Body of pancreas (tissue), 4 donors: Measurements from ENCODE around the gene ZSWIM6. TPM values are rescaled to one million over a fixed set of nuclear protein-coding genes. Genes with fewer than 3 reads are reported as not detected.

ENCODE experiments used
- ATAC-seq: fragments of 150-250 bp; one replicate; pipeline ENCODE4 v1.9.1; 2016
- DNase-seq, 4 donors: peaks; one replicate each; pipeline ENCODE4 v3.0.0-alpha.2; 2019
- H3K27ac ChIP-seq, 4 donors: fragments of 200-600 bp; sonication (generic); 1 replicate in 3 of 4; 2 replicates in 1 of 4; pipeline versions ENCODE4 v1.5.1 to v1.6.1; 2016 to 2019; ENCODE audit warnings: mild to moderate bottlenecking in 1 of 4, mixed read lengths in 1 of 4, moderate library complexity in 1 of 4
- H3K27me3 ChIP-seq, 2 donors: fragments of 200-600 bp; sonication (generic); one replicate each; pipeline ENCODE4 v1.6.0; 2016; ENCODE audit warnings: mild to moderate bottlenecking in 1 of 2
- H3K36me3 ChIP-seq, 2 donors: fragments of 200-600 bp; sonication (generic); replicated peaks in 1 of 2; 2 replicates each; pipeline ENCODE4 v1.5.1; 2016; ENCODE audit warnings: low read depth in 2 of 2; ENCODE audit not compliant: insufficient read depth in 1 of 2
- H3K4me1 ChIP-seq: fragments of 200-600 bp; sonication (generic); one replicate; pipeline ENCODE4 v1.6.0; 2016
- H3K4me3 ChIP-seq, 2 donors: fragments of 200-600 bp; sonication (generic); 1 replicate in 1 of 2; 2 replicates in 1 of 2; pipeline ENCODE4 v1.5.1; 2016 to 2019
- H3K9me3 ChIP-seq, 3 donors: fragments of 200-600 bp; sonication (generic); 1 replicate in 2 of 3; 2 replicates in 1 of 3; pipeline ENCODE4 v1.5.1; 2016
- CTCF ChIP-seq, 7 experiments: fragments of 450-650 bp in 4 of 7; fragments of 200-600 bp in 3 of 7; sonication (generic) in 3 of 7; IDR thresholded peaks; one replicate each; pipeline ENCODE4 v1.5.1; 2016 to 2019; ENCODE audit warnings: antibody characterized with exemption in 7 of 7
- POLR2A ChIP-seq, 3 donors: fragments of 450-650 bp; IDR thresholded peaks; one replicate each; pipeline ENCODE4 v1.6.1; 2016; ENCODE audit warnings: antibody characterized with exemption in 3 of 3, mild to moderate bottlenecking in 2 of 3
- WGBS, 2 donors: methylation state at CpG; one replicate each; pipeline ENCODE4 v1.1.5; 2017; 5-methylcytosine and 5-hydroxymethylcytosine counted together
- intact Hi-C: fragments of 100-400 bp; cut with DNase I; formaldehyde crosslinking; loops from one replicate; pipeline ENCODE4 v1.15.1; 2023
- total RNA-seq, 2 donors: library from RNA; depleted of rRNA; stranded (reverse); fragments of >200 nt; gene quantifications; one replicate each; pipeline ENCODE4 v1.1.0, GENCODE V29; 2016

The ZSWIM6 gene
- total RNA-seq, 2 donors from 2014 or later = 5.9 to 8.8 TPM

DNA sequence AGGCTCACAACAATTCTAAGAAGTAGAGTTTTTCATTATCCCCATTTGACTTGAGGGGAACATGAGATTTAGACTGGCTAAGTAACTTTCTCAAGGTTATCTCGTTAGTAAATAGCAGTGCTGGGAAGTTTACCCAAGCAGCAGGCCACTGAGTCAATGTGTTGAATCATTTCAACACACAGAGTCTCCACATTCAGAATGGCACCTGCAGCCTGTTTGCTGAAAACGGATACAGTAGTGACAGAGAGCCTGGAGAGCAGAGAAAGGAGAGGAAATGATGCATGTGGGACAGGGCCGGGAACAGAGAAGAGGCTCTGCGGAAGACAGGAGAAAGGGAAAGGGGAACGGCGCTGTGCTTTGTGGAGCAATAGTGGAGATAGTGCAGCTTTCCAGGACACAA is 33.5 kb upstream of the ZSWIM6 start:
- Histone ChIP-seq H3K27me3 (no peaks in the 10 kb centered on the region), H3K4me1 (peaks cover 51% of the 10 kb centered on the region), H3K9me3 (no peaks in the 10 kb centered on the region), H3K36me3 (no peaks in the 10 kb centered on the region), H3K4me3 (no peak overlapping the region), H3K27ac (peak overlapping the region; percentile 62 to 72 (median 66))
- TF ChIP-seq POLR2A (IDR thresholded peaks at IDR 0.05) (no peak), CTCF (IDR thresholded peaks at IDR 0.05) (no peak)
- ATAC-seq = peak; percentile 68
- 34 to 35% methylated on average over 6 of the region's 6 CpGs for WGBS, 2 donors
- peak; percentile 47 to 73 (median 69) for DNase-seq
- intact Hi-C loops = no loop called here

- WGBS, 2 donors = 66 to 67% methylated on average over 5 of the region's 5 CpGs
- DNase-seq (no peak), ATAC-seq (no peak)
- H3K27me3 ChIP-seq = no peaks in the 10 kb centered on the region
- no peak for TF ChIP-seq CTCF (IDR thresholded peaks at IDR 0.05)
- no peak for TF ChIP-seq POLR2A (IDR thresholded peaks at IDR 0.05)
- peaks cover 44% of the 10 kb centered on the region for H3K4me1 ChIP-seq
- no peaks in the 10 kb centered on the region for H3K36me3 ChIP-seq
- intact Hi-C loops = no loop called here
- H3K4me3 ChIP-seq = no peak overlapping the region
- peak overlapping the region; percentile 62 to 72 (median 66) for H3K27ac ChIP-seq
- no peaks in the 10 kb centered on the region for H3K9me3 ChIP-seq
Observed at GRCh38 chr5:61299261-61299681, 32.8 kb upstream of the ZSWIM6 start.

DNA sequence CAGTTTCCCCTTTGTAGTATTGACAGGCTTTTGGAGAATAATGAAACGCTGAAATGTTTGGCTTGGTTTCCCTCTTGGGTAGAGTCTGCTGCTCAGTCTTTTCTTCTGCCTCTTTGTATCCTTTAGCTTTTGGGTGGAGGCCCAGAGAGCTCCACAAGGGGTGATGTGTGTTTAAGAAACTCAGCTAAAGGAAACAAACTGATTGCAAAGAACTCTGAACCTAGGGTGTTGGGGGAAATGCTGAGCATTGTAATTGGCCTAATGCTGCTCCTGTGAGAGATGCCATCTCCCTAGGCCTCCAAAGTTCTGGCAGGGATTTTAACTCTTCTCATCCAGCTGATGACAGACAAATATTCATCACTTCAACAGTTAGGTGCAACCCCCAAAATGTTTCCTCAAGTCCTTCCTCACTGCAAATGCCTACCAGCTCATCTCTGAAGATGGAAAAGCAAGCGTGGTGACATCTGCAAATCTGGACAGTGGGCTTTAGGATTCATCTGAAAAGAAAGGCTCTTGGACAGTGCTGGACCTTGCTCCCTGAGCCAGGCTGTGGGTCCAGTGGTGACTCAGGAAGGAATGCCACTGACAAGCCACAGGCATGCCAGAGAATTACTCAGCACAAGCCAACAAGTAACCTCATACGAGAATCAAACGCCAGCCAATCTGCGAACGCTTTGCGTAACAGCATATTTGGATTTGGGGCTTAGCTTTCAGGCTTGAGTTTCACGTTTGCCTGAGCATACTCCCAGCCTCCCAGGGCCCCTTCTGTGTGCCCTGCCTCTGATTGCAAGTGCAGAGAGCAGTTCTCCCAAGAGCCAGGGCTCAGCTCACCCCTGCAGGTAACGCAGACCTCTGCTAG is 30.5 kb upstream of the ZSWIM6 start:
- 28 to 34% methylated on average over 8 to 9 of the region's 9 CpGs for WGBS, 2 donors
- H3K27ac ChIP-seq = peak overlapping the region; percentile 68 to 82 (median 79)
- ATAC-seq = peak; percentile 90

DNA sequence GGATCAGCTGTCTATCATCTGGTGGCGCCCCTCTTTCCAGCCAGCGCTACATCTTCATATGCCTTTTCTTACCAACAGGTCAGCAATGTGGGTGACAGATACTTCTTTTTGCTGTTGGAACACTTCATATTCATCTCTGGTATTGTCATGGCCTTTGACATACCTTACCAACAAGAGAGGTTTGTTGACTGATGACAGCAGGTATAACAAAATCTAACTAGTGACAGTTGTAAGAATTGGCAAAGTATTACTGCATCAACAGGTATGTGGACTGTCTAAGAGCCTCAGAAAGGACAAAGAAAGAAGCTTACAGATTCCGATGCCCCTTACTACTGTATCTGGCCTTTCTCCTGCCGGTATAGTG is 29.9 kb upstream of the ZSWIM6 start:
- no peaks in the 10 kb centered on the region for H3K27me3 ChIP-seq
- H3K27ac ChIP-seq = peak overlapping the region; percentile 68 to 82 (median 79)
- WGBS, 2 donors = 90 to 93% methylated on average over 4 of the region's 4 CpGs
- intact Hi-C loops = no loop called here
- ATAC-seq (no peak), DNase-seq (no peak)
- peaks cover 55% of the 10 kb centered on the region for H3K4me1 ChIP-seq
- no peak for TF ChIP-seq POLR2A (IDR thresholded peaks at IDR 0.05)
- TF ChIP-seq CTCF (IDR thresholded peaks at IDR 0.05) = no peak
- H3K9me3 ChIP-seq = no peaks in the 10 kb centered on the region
- no peaks in the 10 kb centered on the region for H3K36me3 ChIP-seq
- H3K4me3 ChIP-seq = no peak overlapping the region

More for the DNA sequence above, 30.5 kb upstream of the ZSWIM6 start:
- Histone ChIP-seq H3K4me1 (peaks cover 55% of the 10 kb centered on the region), H3K36me3 (no peaks in the 10 kb centered on the region), H3K27me3 (no peaks in the 10 kb centered on the region), H3K4me3 (no peak overlapping the region), H3K9me3 (no peaks in the 10 kb centered on the region)
- TF ChIP-seq POLR2A (IDR thresholded peaks at IDR 0.05) (peak in 1 of 3 donors; percentile 62), CTCF (IDR thresholded peaks at IDR 0.05) (no peak)
- DNase-seq = peak; percentile 84 to 94 (median 92)
- intact Hi-C loops = no loop called here
